GM23248 (cell line): ENCODE measurements around the gene NFKBIL1. TPM values are rescaled to one million over a fixed set of nuclear protein-coding genes. Genes with fewer than 3 reads are reported as not detected.

ENCODE experiments used
- DNase-seq: peaks from one replicate; pipeline ENCODE4 v3.0.0-alpha.2; 2015
- H2AFZ ChIP-seq: fragments of 200-600 bp; sonication (generic); 2 replicates; pipeline ENCODE4 v1.6.1; 2016; ENCODE audit warnings: antibody characterized with exemption
- H3F3A ChIP-seq: fragments of 200-600 bp; sonication (generic); 2 replicates; pipeline ENCODE4 v1.6.1; 2016; ENCODE audit warnings: mild to moderate bottlenecking, antibody characterized with exemption, mixed run types; ENCODE audit not compliant: insufficient read depth
- H3K27ac ChIP-seq: fragments of 200-600 bp; sonication (generic); 2 replicates; pipeline ENCODE4 v1.5.1; 2016; ENCODE audit warnings: mild to moderate bottlenecking
- H3K27me3 ChIP-seq: fragments of 200-600 bp; sonication (generic); replicated peaks from 2 replicates; pipeline ENCODE4 v1.6.1; 2016; ENCODE audit warnings: mild to moderate bottlenecking; ENCODE audit not compliant: insufficient read depth
- H3K36me3 ChIP-seq: fragments of 200-600 bp; sonication (generic); 2 replicates; pipeline ENCODE4 v1.6.1; 2016; ENCODE audit warnings: low read depth, mild to moderate bottlenecking
- H3K4me1 ChIP-seq: fragments of 200-600 bp; sonication (generic); 2 replicates; pipeline ENCODE4 v1.6.1; 2016; ENCODE audit warnings: mild to moderate bottlenecking; ENCODE audit not compliant: insufficient read depth
- H3K4me2 ChIP-seq: fragments of 200-600 bp; sonication (generic); one replicate; pipeline ENCODE4 v1.6.1; 2016; ENCODE audit warnings: mild to moderate bottlenecking; ENCODE audit not compliant: unreplicated experiment
- H3K4me3 ChIP-seq: fragments of 200-600 bp; sonication (generic); 2 replicates; pipeline ENCODE4 v1.5.1; 2016; ENCODE audit warnings: mild to moderate bottlenecking
- H3K79me2 ChIP-seq: fragments of 200-600 bp; sonication (generic); 2 replicates; pipeline ENCODE4 v1.6.1; 2016; ENCODE audit warnings: mild to moderate bottlenecking; ENCODE audit not compliant: insufficient read depth
- H3K9ac ChIP-seq: fragments of 200-600 bp; sonication (generic); 2 replicates; pipeline ENCODE4 v1.6.1; 2016; ENCODE audit warnings: mild to moderate bottlenecking
- H3K9me2 ChIP-seq: fragments of 200-600 bp; sonication (generic); 2 replicates; pipeline ENCODE4 v1.6.1; 2016; ENCODE audit warnings: mixed run types, mild to moderate bottlenecking, moderate library complexity; ENCODE audit not compliant: insufficient read depth
- H3K9me3 ChIP-seq: fragments of 200-600 bp; sonication (generic); one replicate; pipeline ENCODE4 v1.6.1; 2017; ENCODE audit warnings: low read depth
- H4K20me1 ChIP-seq: fragments of 200-600 bp; sonication (generic); 2 replicates; pipeline ENCODE4 v1.6.0; 2016; ENCODE audit not compliant: insufficient read depth
- EZH2 ChIP-seq: fragments of 200-600 bp; sonication (generic); IDR thresholded peaks from 2 replicates; pipeline ENCODE4 v1.6.1; 2018; ENCODE audit warnings: antibody characterized with exemption, mild to moderate bottlenecking; ENCODE audit not compliant: insufficient read depth, poor library complexity, severe bottlenecking
- EZH2phosphoT487 ChIP-seq: fragments of 200-600 bp; sonication (generic); IDR thresholded peaks from 2 replicates; pipeline ENCODE4 v1.6.1; 2018; ENCODE audit warnings: antibody characterized with exemption, moderate library complexity, mild to moderate bottlenecking, low read depth; ENCODE audit not compliant: insufficient read depth
- WGBS, 2 experiments: methylation state at CpG; one replicate each; pipeline ENCODE4 v1.1.6; 2015 to 2017; ENCODE audit warnings: low lambda C conversion rate in 2 of 2, low coverage in 1 of 2; ENCODE audit errors: missing lambda C conversion rate in 2 of 2; 5-methylcytosine and 5-hydroxymethylcytosine counted together
- in situ Hi-C: fragments of 300-500 bp; cut with MboI; formaldehyde crosslinking; loops from 2 replicates; pipeline ENCODE4 v1.15.0; 2020
- polyA plus RNA-seq: library from polyadenylated mRNA; unstranded; fragments of >200 nt; fragmentation: Nextera tagmentation; extraction: Ambion mirVana; gene quantifications from 2 replicates; pipeline ENCODE4 v1.2.1, GENCODE V29; 2016
- total RNA-seq: library from RNA; depleted of rRNA; stranded (reverse); fragments of >200 nt; shearing (Covaris generic); gene quantifications from 2 replicates; pipeline ENCODE4 v1.2.3, GENCODE V29; 2014

NFKBIL1 gene
- total and polyA plus RNA-seq, 2 experiments from 2014 or later = 12.3 to 20.4 TPM

- 42 to 50% methylated on average over 1 of the region's 1 CpG for WGBS, 2 experiments
- Histone ChIP-seq H3K27ac (no peak overlapping the region), H3K4me2 (no peak overlapping the region), H2AFZ (no peak overlapping the region), H3K9me2 (no peaks in the 10 kb centered on the region), H3K9ac (no peak overlapping the region), H3K4me1 (no peaks in the 10 kb centered on the region), H3K79me2 (no peaks in the 10 kb centered on the region), H3F3A (no peaks in the 10 kb centered on the region), H3K27me3 (no peaks in the 10 kb centered on the region), H3K4me3 (no peak overlapping the region), H3K9me3 (no peaks in the 10 kb centered on the region), H3K36me3 (no peaks in the 10 kb centered on the region), H4K20me1 (no peaks in the 10 kb centered on the region)
- in situ Hi-C loops = no loop called here
- no peak for DNase-seq
- TF ChIP-seq EZH2phosphoT487 (no peak), EZH2 (no peak)
These were observed 22.6 kb downstream of the NFKBIL1 start for GRCh38 chr6:31569861-31570536.

GRCh38 chr6:31572041-31572911 lies 24.9 kb downstream of the NFKBIL1 start, which contains the start of gene LTA:
TSS of gene LTA (plus strand) at chr6:31572289. CDS start at chr6:31572743, 454 bp downstream.
- no peak within 1 kb of the TSS for H2AFZ ChIP-seq

GRCh38 chr6:31573239-31574105 lies 26.1 kb downstream of the NFKBIL1 start:
- TF ChIP-seq EZH2phosphoT487 (no peak), EZH2 (no peak)
- no peaks in the 10 kb centered on the region for H3F3A ChIP-seq
- H2AFZ ChIP-seq = no peak overlapping the region
- no peaks in the 10 kb centered on the region for H3K79me2 ChIP-seq
- no peak overlapping the region for H3K4me3 ChIP-seq
- in situ Hi-C loops = no loop called here
- H3K36me3 ChIP-seq = no peaks in the 10 kb centered on the region
- no peaks in the 10 kb centered on the region for H3K9me2 ChIP-seq
- H4K20me1 ChIP-seq = no peaks in the 10 kb centered on the region
- no peak overlapping the region for H3K4me2 ChIP-seq
- no peaks in the 10 kb centered on the region for H3K9me3 ChIP-seq
- no peaks in the 10 kb centered on the region for H3K4me1 ChIP-seq
- 66 to 67% methylated on average over 9 of the region's 9 CpGs for WGBS, 2 experiments
- DNase-seq = no peak
- no peaks in the 10 kb centered on the region for H3K27me3 ChIP-seq
- no peak overlapping the region for H3K27ac ChIP-seq
- no peak overlapping the region for H3K9ac ChIP-seq

More at GRCh38 chr6:31572041-31572911, 24.9 kb downstream of the NFKBIL1 start, which contains the start of gene LTA:
- Histone ChIP-seq H3K9ac (no peak within 1 kb of the TSS), H4K20me1 (no peaks in the 10 kb centered on the region), H3K79me2 (no peaks in the 10 kb centered on the region), H3K27me3 (no peaks in the 10 kb centered on the region), H3K9me3 (no peaks in the 10 kb centered on the region), H3K4me2 (no peak within 1 kb of the TSS), H3K36me3 (no peaks in the 10 kb centered on the region), H3K9me2 (no peaks in the 10 kb centered on the region), H3F3A (no peaks in the 10 kb centered on the region), H3K4me1 (no peaks in the 10 kb centered on the region), H3K4me3 (no peak within 1 kb of the TSS), H3K27ac (no peak within 1 kb of the TSS)
- in situ Hi-C loops = no loop called here
- WGBS, 2 experiments = 73 to 87% methylated on average over 23 to 27 of the region's 27 CpGs
- TF ChIP-seq EZH2 (no peak), EZH2phosphoT487 (no peak)
- no peak for DNase-seq
